PC-9 (cell line): Measurements from ENCODE around the gene NOM1.

Experiments
- EZH2 ChIP-seq: fragments of 200-600 bp; sonication (generic); IDR thresholded peaks from 2 replicates; pipeline ENCODE4 v1.8.0; 2017; ENCODE audit warnings: antibody characterized with exemption, low read depth
- TF ChIP-seq, protein P1 (sequence below): fragments of 200-600 bp; sonication (generic); conservative IDR thresholded peaks from 2 replicates; pipeline ENCODE4 v1.6.1; 2017; ENCODE audit warnings: mixed run types, antibody characterized with exemption, mild to moderate bottlenecking, moderate library complexity

DNA sequence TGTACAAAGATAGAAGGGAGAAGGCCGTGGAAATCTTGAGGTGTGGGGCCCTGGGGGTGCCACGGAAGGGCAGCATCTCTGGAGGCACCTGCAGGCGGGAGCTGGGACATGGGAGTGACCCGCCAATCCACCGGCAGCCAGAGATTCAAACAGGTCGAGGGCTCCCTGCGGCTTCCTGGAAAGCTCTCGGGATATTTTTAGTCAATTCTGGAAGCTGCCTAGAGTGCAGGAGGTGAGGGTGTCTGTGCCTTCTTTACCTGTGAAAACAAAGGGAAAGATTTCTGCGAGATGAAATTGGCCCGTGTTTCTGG lies 44.4 kb downstream of the NOM1 start:
- TF ChIP-seq EZH2, result no peak
- TF ChIP-seq, protein P1, sequence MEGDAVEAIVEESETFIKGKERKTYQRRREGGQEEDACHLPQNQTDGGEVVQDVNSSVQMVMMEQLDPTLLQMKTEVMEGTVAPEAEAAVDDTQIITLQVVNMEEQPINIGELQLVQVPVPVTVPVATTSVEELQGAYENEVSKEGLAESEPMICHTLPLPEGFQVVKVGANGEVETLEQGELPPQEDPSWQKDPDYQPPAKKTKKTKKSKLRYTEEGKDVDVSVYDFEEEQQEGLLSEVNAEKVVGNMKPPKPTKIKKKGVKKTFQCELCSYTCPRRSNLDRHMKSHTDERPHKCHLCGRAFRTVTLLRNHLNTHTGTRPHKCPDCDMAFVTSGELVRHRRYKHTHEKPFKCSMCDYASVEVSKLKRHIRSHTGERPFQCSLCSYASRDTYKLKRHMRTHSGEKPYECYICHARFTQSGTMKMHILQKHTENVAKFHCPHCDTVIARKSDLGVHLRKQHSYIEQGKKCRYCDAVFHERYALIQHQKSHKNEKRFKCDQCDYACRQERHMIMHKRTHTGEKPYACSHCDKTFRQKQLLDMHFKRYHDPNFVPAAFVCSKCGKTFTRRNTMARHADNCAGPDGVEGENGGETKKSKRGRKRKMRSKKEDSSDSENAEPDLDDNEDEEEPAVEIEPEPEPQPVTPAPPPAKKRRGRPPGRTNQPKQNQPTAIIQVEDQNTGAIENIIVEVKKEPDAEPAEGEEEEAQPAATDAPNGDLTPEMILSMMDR, result no peak
